Measurements from ENCODE around the gene WDR7. TPM values are rescaled to one million over a fixed set of nuclear protein-coding genes. Genes with fewer than 3 reads are reported as not detected.

Gene WDR7
- total and polyA plus RNA-seq, 3 experiments from 2014 or later: 20.5 to 21.9 (median 20.6) TPM

DNA sequence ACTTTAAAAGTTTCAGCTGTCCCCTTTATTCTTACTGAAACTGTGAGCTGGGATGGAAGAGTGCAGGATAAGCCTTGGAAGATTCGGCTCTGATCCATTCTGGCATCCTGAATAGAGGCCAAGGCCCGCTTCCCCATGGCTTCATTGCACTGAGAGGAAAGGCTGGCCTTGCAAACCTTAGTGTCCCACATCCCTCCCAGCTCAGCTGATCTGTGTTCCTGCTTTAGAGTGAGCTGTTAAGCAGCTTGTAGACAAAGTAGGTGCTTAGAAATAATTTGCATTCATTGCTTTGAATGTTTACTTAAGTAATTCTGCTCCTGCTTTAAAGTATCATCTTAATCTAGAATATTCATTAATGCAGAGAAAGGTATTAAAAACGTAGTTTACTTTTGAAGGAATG is 326.1 kb downstream of the WDR7 start:
- Mint-ChIP-seq H3K4me3 (no peak overlapping the region), H3K27ac (no peak overlapping the region), H3K36me3 (peaks cover 7 to 18% (median 17%) of the 10 kb centered on the region in 3 donors), H3K4me1 (no peaks in the 10 kb centered on the region), H3K27me3 (no peaks in the 10 kb centered on the region), H3K9me3 (no peaks in the 10 kb centered on the region)
- DNase-seq: no peak
- ChIA-PET CTCF (no interaction called here), POLR2A (no interaction called here)
- no peaks in the 10 kb centered on the region for H3K36me3 ChIP-seq (ENCODE audit: insufficient read depth, low read length)
- no peak overlapping the region for H3K4me3 ChIP-seq (ENCODE audit: low read length)
- H3K27me3 ChIP-seq (ENCODE audit: insufficient read depth, low read length, poor library complexity, severe bottlenecking): no peaks in the 10 kb centered on the region
- no peaks in the 10 kb centered on the region for H3K9me3 ChIP-seq (ENCODE audit: low read length)
- H3K4me1 ChIP-seq (ENCODE audit: insufficient read depth, low read length): no peaks in the 10 kb centered on the region
- no peak overlapping the region for H3K27ac ChIP-seq (ENCODE audit: low read depth, low read length)

DNA sequence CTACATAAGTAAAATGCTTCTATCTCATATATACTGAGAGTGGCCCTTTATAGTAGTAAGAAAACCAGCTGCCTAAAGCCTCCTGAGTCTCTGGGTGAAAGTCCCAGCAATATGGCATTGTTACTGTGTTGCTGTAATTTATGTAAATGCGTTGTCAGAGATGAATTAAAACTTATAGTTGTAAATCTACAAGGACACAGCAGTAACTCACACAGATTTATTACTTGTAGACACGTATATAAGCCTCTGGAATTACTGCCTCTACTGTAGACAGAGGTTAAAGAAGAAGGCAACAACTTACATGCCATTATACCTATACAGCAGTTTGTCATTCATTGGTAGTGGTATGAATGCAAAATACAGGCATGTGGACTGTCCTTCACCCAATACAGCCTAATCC is 326.6 kb downstream of the WDR7 start:
- no peak overlapping the region for H3K27ac ChIP-seq (ENCODE audit: low read depth, low read length)
- Mint-ChIP-seq H3K27ac (no peak overlapping the region), H3K27me3 (no peaks in the 10 kb centered on the region), H3K9me3 (no peaks in the 10 kb centered on the region), H3K4me1 (no peaks in the 10 kb centered on the region), H3K36me3 (peaks cover 7 to 18% (median 16%) of the 10 kb centered on the region in 3 donors), H3K4me3 (no peak overlapping the region)
- H3K4me3 ChIP-seq (ENCODE audit: low read length): no peak overlapping the region
- no peaks in the 10 kb centered on the region for H3K36me3 ChIP-seq (ENCODE audit: insufficient read depth, low read length)
- no peaks in the 10 kb centered on the region for H3K27me3 ChIP-seq (ENCODE audit: insufficient read depth, low read length, poor library complexity, severe bottlenecking)
- ChIA-PET CTCF (no interaction called here), POLR2A (no interaction called here)
- no peaks in the 10 kb centered on the region for H3K9me3 ChIP-seq (ENCODE audit: low read length)
- no peak for DNase-seq
- no peaks in the 10 kb centered on the region for H3K4me1 ChIP-seq (ENCODE audit: insufficient read depth, low read length)

DNA sequence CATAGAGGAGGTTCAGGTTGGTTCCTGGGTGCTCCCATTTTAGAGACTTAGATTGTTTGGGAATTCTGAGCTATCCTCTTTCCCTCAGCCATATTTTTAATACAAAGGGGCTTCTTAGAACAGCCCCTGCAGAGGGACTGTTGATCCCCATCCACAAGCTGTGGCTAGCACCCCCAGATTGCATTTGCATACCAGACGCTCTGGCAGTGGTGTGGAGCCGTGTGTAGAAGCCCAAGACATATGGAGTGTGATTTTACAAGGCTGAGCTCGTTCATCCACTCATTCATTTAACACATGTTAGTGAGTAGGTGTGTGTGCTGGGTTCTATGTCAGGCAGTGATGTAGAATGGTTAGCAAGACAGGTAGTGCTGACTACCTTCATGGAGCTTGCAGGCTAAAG is 329.0 kb downstream of the WDR7 start:
- Histone ChIP-seq H3K4me1 (ENCODE audit: insufficient read depth, low read length) (no peaks in the 10 kb centered on the region), H3K4me3 (ENCODE audit: low read length) (no peak overlapping the region), H3K36me3 (ENCODE audit: insufficient read depth, low read length) (no peaks in the 10 kb centered on the region), H3K9me3 (ENCODE audit: low read length) (no peaks in the 10 kb centered on the region), H3K27ac (ENCODE audit: low read depth, low read length) (no peak overlapping the region), H3K27me3 (ENCODE audit: insufficient read depth, low read length, poor library complexity, severe bottlenecking) (no peaks in the 10 kb centered on the region)
- no peak for DNase-seq
- Mint-ChIP-seq H3K4me3 (no peak overlapping the region), H3K4me1 (no peaks in the 10 kb centered on the region), H3K9me3 (no peaks in the 10 kb centered on the region), H3K27ac (no peak overlapping the region), H3K27me3 (no peaks in the 10 kb centered on the region), H3K36me3 (peaks cover 0 to 11% (median 7%) of the 10 kb centered on the region in 3 donors)
- ChIA-PET POLR2A (no interaction called here), CTCF (no interaction called here)

DNA sequence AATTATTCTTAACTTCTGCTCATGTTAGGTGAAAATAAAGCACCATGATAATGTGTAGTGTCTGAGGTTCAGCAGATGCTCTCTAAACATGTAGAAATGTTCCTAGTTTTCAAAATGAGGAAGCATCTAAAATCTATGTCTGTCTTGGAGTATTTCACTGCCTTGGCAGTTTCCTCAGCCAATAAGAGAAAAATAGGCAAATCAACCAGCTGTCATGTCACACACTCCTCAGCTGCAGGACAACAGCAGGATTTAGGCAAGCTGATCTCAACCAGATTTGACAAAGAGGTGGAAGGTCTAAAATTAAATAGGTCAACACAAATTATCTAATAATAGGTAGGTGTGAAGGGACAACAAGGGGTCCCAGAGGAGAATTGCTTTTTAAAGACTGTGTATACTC is 331.6 kb downstream of the WDR7 start:
- H3K36me3 Mint-ChIP-seq: peaks cover 0 to 7% (median 0%) of the 10 kb centered on the region in 3 donors
- no peaks in the 10 kb centered on the region for H3K27me3 Mint-ChIP-seq
- H3K27me3 ChIP-seq (ENCODE audit: insufficient read depth, low read length, poor library complexity, severe bottlenecking): no peaks in the 10 kb centered on the region
- H3K4me1 ChIP-seq (ENCODE audit: insufficient read depth, low read length): no peaks in the 10 kb centered on the region
- no peaks in the 10 kb centered on the region for H3K9me3 Mint-ChIP-seq
- H3K4me3 ChIP-seq (ENCODE audit: low read length): no peak overlapping the region
- H3K4me1 Mint-ChIP-seq: no peaks in the 10 kb centered on the region
- no peak overlapping the region for H3K27ac ChIP-seq (ENCODE audit: low read depth, low read length)
- no peaks in the 10 kb centered on the region for H3K36me3 ChIP-seq (ENCODE audit: insufficient read depth, low read length)
- no peak for DNase-seq
- POLR2A ChIA-PET: no interaction called here
- no peaks in the 10 kb centered on the region for H3K9me3 ChIP-seq (ENCODE audit: low read length)
- H3K4me3 Mint-ChIP-seq: no peak overlapping the region
- CTCF ChIA-PET: no interaction called here
- H3K27ac Mint-ChIP-seq: peak overlapping the region in 2 of 8 donors; percentile 10 to 27

DNA sequence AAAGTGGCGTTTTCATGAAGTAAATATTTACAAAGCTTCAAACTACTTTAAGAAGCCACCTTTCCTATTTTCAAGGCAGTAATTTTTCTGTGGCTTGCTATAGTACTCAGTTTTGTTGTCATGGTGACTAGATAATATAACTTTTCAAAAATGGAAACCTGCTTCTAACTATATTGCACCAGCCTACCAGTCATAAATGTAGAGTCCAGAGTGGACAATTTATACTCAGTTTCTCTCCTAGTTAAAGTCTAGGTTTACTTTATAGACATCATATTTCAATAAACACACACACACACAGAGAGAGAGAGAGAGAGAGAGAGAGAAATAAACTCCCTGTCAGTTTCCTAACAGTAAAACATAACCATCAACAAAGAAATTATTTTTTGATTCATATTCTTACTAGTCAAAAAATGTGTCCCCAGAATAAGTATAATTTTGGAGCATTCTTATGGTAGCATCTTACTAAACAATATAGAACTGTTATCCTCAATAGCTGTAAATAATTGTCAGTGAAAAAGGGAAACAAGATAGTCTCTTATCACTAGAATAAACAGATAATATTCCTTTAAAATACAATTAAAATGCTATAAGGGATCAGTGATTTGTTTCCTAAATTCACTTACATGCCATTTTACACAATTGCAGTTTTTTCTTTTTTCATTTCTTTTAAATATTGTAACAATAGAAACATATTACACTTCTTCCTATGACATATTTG is 332.3 kb downstream of the WDR7 start:
- peaks cover 0 to 13% (median 0%) of the 10 kb centered on the region in 3 donors for H3K36me3 Mint-ChIP-seq
- H3K27me3 Mint-ChIP-seq: no peaks in the 10 kb centered on the region
- Histone ChIP-seq H3K4me3 (ENCODE audit: low read length) (no peak overlapping the region), H3K27ac (ENCODE audit: low read depth, low read length) (no peak overlapping the region), H3K36me3 (ENCODE audit: insufficient read depth, low read length) (no peaks in the 10 kb centered on the region), H3K9me3 (ENCODE audit: low read length) (no peaks in the 10 kb centered on the region), H3K4me1 (ENCODE audit: insufficient read depth, low read length) (no peaks in the 10 kb centered on the region), H3K27me3 (ENCODE audit: insufficient read depth, low read length, poor library complexity, severe bottlenecking) (no peaks in the 10 kb centered on the region)
- no peaks in the 10 kb centered on the region for H3K4me1 Mint-ChIP-seq
- H3K27ac Mint-ChIP-seq: peak overlapping the region in 1 of 8 donors; percentile 19
- H3K9me3 Mint-ChIP-seq: no peaks in the 10 kb centered on the region
- CTCF ChIA-PET: no interaction called here
- DNase-seq: no peak
- POLR2A ChIA-PET: no interaction called here
- H3K4me3 Mint-ChIP-seq: no peak overlapping the region

DNA sequence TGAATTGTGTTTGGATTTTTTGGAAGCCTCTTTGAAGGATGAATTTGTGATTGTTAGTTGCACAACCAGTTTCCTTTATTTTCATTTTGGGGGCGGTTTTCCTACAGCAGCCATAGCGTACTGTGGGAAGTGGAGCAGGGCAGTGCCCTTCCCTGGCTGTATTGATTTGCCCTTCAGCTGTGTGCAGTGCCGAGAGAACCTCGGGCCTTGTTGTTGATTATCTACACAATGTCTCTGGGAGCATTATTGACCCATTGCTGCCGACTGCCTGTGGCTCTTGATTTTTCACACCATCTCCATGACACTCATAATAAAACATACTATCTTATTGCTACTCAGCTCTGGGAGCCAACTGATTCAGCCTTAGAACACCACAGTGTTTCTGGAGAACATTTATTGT is 333.6 kb downstream of the WDR7 start:
- Mint-ChIP-seq H3K4me1 (no peaks in the 10 kb centered on the region), H3K27me3 (no peaks in the 10 kb centered on the region), H3K4me3 (no peak overlapping the region), H3K36me3 (peaks cover 0 to 13% (median 0%) of the 10 kb centered on the region in 3 donors), H3K9me3 (no peaks in the 10 kb centered on the region), H3K27ac (peak overlapping the region in 1 of 8 donors; percentile 22)
- Histone ChIP-seq H3K4me1 (ENCODE audit: insufficient read depth, low read length) (no peaks in the 10 kb centered on the region), H3K9me3 (ENCODE audit: low read length) (no peaks in the 10 kb centered on the region), H3K27ac (ENCODE audit: low read depth, low read length) (no peak overlapping the region), H3K27me3 (ENCODE audit: insufficient read depth, low read length, poor library complexity, severe bottlenecking) (no peaks in the 10 kb centered on the region), H3K36me3 (ENCODE audit: insufficient read depth, low read length) (no peaks in the 10 kb centered on the region), H3K4me3 (ENCODE audit: low read length) (no peak overlapping the region)
- CTCF ChIA-PET: no interaction called here
- POLR2A ChIA-PET: no interaction called here
- DNase-seq: no peak

DNA sequence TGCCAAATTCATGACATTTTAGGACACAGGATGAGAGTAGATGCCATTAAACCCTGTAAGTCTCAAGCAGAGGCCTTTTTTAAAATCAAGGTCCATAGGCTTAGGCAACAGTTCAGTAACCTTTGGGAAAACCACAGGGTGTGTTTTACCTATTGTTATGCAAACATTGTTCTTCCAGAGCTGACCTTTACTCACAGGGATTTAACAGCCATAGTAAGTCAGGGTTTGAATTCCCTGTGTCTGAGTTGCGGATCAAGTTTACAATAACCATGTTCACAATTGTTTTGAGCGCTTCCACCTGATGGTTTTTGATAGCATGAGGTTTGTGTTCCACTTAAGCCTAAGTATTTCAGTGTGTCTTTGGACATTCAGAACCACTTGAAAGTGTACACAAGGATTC is 335.7 kb downstream of the WDR7 start:
- Mint-ChIP-seq H3K27ac (no peak overlapping the region), H3K27me3 (no peaks in the 10 kb centered on the region), H3K9me3 (no peaks in the 10 kb centered on the region), H3K4me3 (no peak overlapping the region), H3K4me1 (no peaks in the 10 kb centered on the region), H3K36me3 (peaks cover 4 to 6% (median 5%) of the 10 kb centered on the region in 3 donors)
- DNase-seq: no peak
- Histone ChIP-seq H3K36me3 (ENCODE audit: insufficient read depth, low read length) (no peaks in the 10 kb centered on the region), H3K4me3 (ENCODE audit: low read length) (no peak overlapping the region), H3K27ac (ENCODE audit: low read depth, low read length) (no peak overlapping the region), H3K9me3 (ENCODE audit: low read length) (no peaks in the 10 kb centered on the region), H3K27me3 (ENCODE audit: insufficient read depth, low read length, poor library complexity, severe bottlenecking) (no peaks in the 10 kb centered on the region), H3K4me1 (ENCODE audit: insufficient read depth, low read length) (no peaks in the 10 kb centered on the region)
- CTCF ChIA-PET: no interaction called here
- POLR2A ChIA-PET: no interaction called here

DNA sequence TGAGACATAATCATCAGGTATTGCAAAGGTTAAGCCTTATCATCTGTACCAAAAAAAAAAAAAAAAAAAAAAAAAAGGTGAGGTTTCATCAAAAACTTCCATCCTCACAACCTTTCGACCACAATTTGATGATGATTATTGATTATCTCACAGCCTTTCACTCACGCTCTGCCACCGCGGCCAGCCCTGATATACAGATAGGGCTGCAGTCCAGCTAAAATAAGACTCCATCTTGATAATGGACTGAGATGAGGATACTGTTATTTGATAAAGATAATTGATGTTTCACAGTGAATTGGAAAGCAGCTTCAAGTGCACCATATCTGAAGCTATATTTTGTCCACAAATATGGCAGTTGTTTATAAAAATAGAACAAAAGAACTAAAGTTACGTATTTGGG is 336.1 kb downstream of the WDR7 start:
- POLR2A ChIA-PET: no interaction called here

More for the DNA sequence above, 336.1 kb downstream of the WDR7 start:
- H3K27me3 ChIP-seq (ENCODE audit: insufficient read depth, low read length, poor library complexity, severe bottlenecking): no peaks in the 10 kb centered on the region
- H3K27ac Mint-ChIP-seq: no peak overlapping the region
- no peak overlapping the region for H3K4me3 Mint-ChIP-seq
- no peak overlapping the region for H3K4me3 ChIP-seq (ENCODE audit: low read length)
- H3K4me1 Mint-ChIP-seq: no peaks in the 10 kb centered on the region
- no peaks in the 10 kb centered on the region for H3K9me3 Mint-ChIP-seq
- H3K27ac ChIP-seq (ENCODE audit: low read depth, low read length): no peak overlapping the region
- H3K36me3 Mint-ChIP-seq: peaks cover 4 to 6% (median 5%) of the 10 kb centered on the region in 3 donors
- no peaks in the 10 kb centered on the region for H3K27me3 Mint-ChIP-seq
- CTCF ChIA-PET: no interaction called here
- H3K4me1 ChIP-seq (ENCODE audit: insufficient read depth, low read length): no peaks in the 10 kb centered on the region
- no peak for DNase-seq
- H3K9me3 ChIP-seq (ENCODE audit: low read length): no peaks in the 10 kb centered on the region
- no peaks in the 10 kb centered on the region for H3K36me3 ChIP-seq (ENCODE audit: insufficient read depth, low read length)
